Measurements from ENCODE around the gene ADGRV1. TPM values are rescaled to one million over a fixed set of nuclear protein-coding genes. Genes with fewer than 3 reads are reported as not detected.

ADGRV1 gene
- polyA plus RNA-seq, 2 of the 4 experiments (the other 2 are of a cell fraction) = 0.70 to 3.7 TPM

- Histone ChIP-seq H3K4me3 (no peak overlapping the region), H3K9me3 (no peaks in the 10 kb centered on the region), H3K4me1 (peaks cover 14% of the 10 kb centered on the region), H3K27ac (no peak overlapping the region), H3K4me2 (no peak overlapping the region)
- ATAC-seq = no peak
- no peak for TF ChIP-seq BHLHE40 (IDR thresholded peaks at IDR 0.05; ENCODE audit: low read depth, low read length)
- no peak for TF ChIP-seq CTCF (IDR thresholded peaks at IDR 0.05)
- TF ChIP-seq SREBF2 (IDR thresholded peaks at IDR 0.05) = no peak
- TF ChIP-seq, protein P1, sequence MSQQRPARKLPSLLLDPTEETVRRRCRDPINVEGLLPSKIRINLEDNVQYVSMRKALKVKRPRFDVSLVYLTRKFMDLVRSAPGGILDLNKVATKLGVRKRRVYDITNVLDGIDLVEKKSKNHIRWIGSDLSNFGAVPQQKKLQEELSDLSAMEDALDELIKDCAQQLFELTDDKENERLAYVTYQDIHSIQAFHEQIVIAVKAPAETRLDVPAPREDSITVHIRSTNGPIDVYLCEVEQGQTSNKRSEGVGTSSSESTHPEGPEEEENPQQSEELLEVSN (IDR thresholded peaks at IDR 0.05; ENCODE audit: borderline replicate concordance, low read depth) = no peak
- no peak for TF ChIP-seq HOXB5 (CRISPR knock-in tag; IDR thresholded peaks at IDR 0.05)
- no peak for TF ChIP-seq ZSCAN20 (CRISPR knock-in tag; IDR thresholded peaks at IDR 0.05)
- no peak for TF ChIP-seq CHD4 (IDR thresholded peaks at IDR 0.05; ENCODE audit: borderline replicate concordance)
- TF ChIP-seq NR3C1 (IDR thresholded peaks at IDR 0.05) = no peak
- TF ChIP-seq MYC (IDR thresholded peaks at IDR 0.05; ENCODE audit: borderline replicate concordance, low read length) = no peak
- TF ChIP-seq, protein P2, sequence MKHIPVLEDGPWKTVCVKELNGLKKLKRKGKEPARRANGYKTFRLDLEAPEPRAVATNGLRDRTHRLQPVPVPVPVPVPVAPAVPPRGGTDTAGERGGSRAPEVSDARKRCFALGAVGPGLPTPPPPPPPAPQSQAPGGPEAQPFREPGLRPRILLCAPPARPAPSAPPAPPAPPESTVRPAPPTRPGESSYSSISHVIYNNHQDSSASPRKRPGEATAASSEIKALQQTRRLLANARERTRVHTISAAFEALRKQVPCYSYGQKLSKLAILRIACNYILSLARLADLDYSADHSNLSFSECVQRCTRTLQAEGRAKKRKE (CRISPR knock-in tag; IDR thresholded peaks at IDR 0.05; ENCODE audit: low read depth) = no peak
- TF ChIP-seq, protein P3, sequence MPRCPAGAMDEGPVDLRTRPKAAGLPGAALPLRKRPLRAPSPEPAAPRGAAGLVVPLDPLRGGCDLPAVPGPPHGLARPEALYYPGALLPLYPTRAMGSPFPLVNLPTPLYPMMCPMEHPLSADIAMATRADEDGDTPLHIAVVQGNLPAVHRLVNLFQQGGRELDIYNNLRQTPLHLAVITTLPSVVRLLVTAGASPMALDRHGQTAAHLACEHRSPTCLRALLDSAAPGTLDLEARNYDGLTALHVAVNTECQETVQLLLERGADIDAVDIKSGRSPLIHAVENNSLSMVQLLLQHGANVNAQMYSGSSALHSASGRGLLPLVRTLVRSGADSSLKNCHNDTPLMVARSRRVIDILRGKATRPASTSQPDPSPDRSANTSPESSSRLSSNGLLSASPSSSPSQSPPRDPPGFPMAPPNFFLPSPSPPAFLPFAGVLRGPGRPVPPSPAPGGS (IDR thresholded peaks at IDR 0.05) = no peak
- TF ChIP-seq MAZ (IDR thresholded peaks at IDR 0.05; ENCODE audit: borderline replicate concordance, low read depth, low read length) = no peak
- no peak for TF ChIP-seq JUN (IDR thresholded peaks at IDR 0.05)
- TF ChIP-seq MAFK (IDR thresholded peaks at IDR 0.05; ENCODE audit: partially characterized antibody) = no peak
- TF ChIP-seq TFCP2L1 (CRISPR knock-in tag; IDR thresholded peaks at IDR 0.05) = no peak
- no peak for FAIRE-seq
- ChIA-PET POLR2A (no interaction called here), CTCF (interaction anchor here (0.6 kb wide), 1 partner anchor 8 kb away, joined by 3 read pairs; no protein-coding TSS in a partner anchor)
- whole genome bisulfite sequencing (ENCODE audit: missing lambda C conversion rate) = 24% methylated on average over 4 of the region's 4 CpGs
- no peak for DNase-seq (ENCODE audit: low read depth in 1 of 2, low spot score in 1 of 2)
These were observed 4.1 kb upstream of the ADGRV1 start for GRCh38 chr5:90554358-90555006.

DNA sequence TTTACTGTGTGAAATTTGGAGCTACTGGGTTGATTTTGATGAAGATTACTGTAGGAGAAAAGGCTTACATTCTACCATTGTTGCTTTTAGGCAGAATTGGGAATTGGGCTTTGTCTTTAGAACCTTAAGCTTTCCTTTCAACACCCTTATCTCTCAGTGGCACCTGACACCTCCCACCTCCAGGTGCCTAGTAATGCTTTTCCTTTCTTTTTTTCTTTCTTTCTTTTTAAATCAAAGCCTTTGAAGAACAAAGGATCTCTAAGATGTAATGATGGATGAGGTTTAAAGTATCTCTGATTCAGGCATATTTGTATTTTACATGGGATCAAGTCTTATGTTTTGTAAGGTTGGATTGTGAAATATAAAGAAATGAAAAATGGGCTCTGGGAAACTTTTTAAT is 2.9 kb upstream of the ADGRV1 start:
- no peak for ATAC-seq
- TF ChIP-seq RARB (CRISPR knock-in tag; IDR thresholded peaks at IDR 0.05) (no peak), NR3C1 (IDR thresholded peaks at IDR 0.05) (no peak), HES2 (IDR thresholded peaks at IDR 0.05) (no peak), RFX5 (IDR thresholded peaks at IDR 0.05) (no peak), FOSB (CRISPR knock-in tag; IDR thresholded peaks at IDR 0.05) (no peak), PBX3 (IDR thresholded peaks at IDR 0.05) (no peak), CBX2 (IDR thresholded peaks at IDR 0.05; ENCODE audit: borderline replicate concordance, low read depth) (no peak), FOXS1 (CRISPR knock-in tag; IDR thresholded peaks at IDR 0.05) (no peak), CTCF (IDR thresholded peaks at IDR 0.05) (no peak), KDM5A (IDR thresholded peaks at IDR 0.05) (no peak), HDAC2 (IDR thresholded peaks at IDR 0.05) (no peak), FOSL2 (IDR thresholded peaks at IDR 0.05) (no peak), FOSL2 (CRISPR knock-in tag; IDR thresholded peaks at IDR 0.05) (no peak), ZSCAN20 (CRISPR knock-in tag; IDR thresholded peaks at IDR 0.05) (no peak)
- TF ChIP-seq, protein P2 (CRISPR knock-in tag; IDR thresholded peaks at IDR 0.05; ENCODE audit: low read depth) = no peak

More for the DNA sequence above, 2.9 kb upstream of the ADGRV1 start:
- no peak overlapping the region for H3K4me2 ChIP-seq
- ChIA-PET POLR2A (no interaction called here), CTCF (interaction anchor here (1.2 kb wide), 1 partner anchor 26 kb away, joined by 3 read pairs; the partner anchor contains the start of gene LYSMD3)
- H3K4me3 ChIP-seq = no peak overlapping the region
- no peaks in the 10 kb centered on the region for H3K9me3 ChIP-seq
- no peak overlapping the region for H3K27ac ChIP-seq
- DNase-seq (ENCODE audit: low read depth in 1 of 2, low spot score in 1 of 2) (no peak), FAIRE-seq (no peak)
- peaks cover 14% of the 10 kb centered on the region for H3K4me1 ChIP-seq
